Stimulated activated CD4-positive, alpha-beta T cell treated with anti-CD3 and anti-CD28 coated beads, Interleukin-1b, Interleukin-23, amount 100 ng/mL, for 24 hours (primary cell): ENCODE results near the gene BARHL2.
A peak's percentile ranks its signal among the peaks of the same experiment; 100 is the strongest.

Experiments used
- DNase-seq, 4 experiments: peaks; one replicate each; pipeline ENCODE4 v3.0.0-alpha.2; 2020; ENCODE audit warnings: low read depth in 4 of 4, low spot score in 1 of 4

The BARHL2 gene

GRCh38 chr1:90724926-90725656 is 8.0 kb upstream of the BARHL2 start:
- no peak for DNase-seq

GRCh38 chr1:90724361-90724760 is 7.3 kb upstream of the BARHL2 start:
- no peak for DNase-seq

GRCh38 chr1:90723590-90724108 is 6.5 kb upstream of the BARHL2 start:
- DNase-seq, result no peak

GRCh38 chr1:90722874-90723589 is 5.9 kb upstream of the BARHL2 start:
- no peak for DNase-seq

GRCh38 chr1:90721210-90722194 is 4.4 kb upstream of the BARHL2 start:
- DNase-seq, result peak in 1 of 4 experiments; percentile 32

- no peak for DNase-seq
Observed at GRCh38 chr1:90720145-90720636, 3.1 kb upstream of the BARHL2 start.

- DNase-seq, result no peak
Observed at GRCh38 chr1:90719330-90720144, 2.4 kb upstream of the BARHL2 start.

- no peak for DNase-seq
Observed at GRCh38 chr1:90718411-90719329, 1.6 kb upstream of the BARHL2 start.

- no peak for DNase-seq
Observed at GRCh38 chr1:90717665-90718410, 736 bp upstream of the BARHL2 start.

- DNase-seq, result no peak
Observed at GRCh38 chr1:90717356-90717664, 208 bp upstream of the BARHL2 start.

- no peak for DNase-seq
Observed at GRCh38 chr1:90716243-90716551, 905 bp downstream of the BARHL2 start.

GRCh38 chr1:90715309-90715708 is 1.8 kb downstream of the BARHL2 start:
- DNase-seq, result no peak

GRCh38 chr1:90714521-90714951 is 2.6 kb downstream of the BARHL2 start:
- DNase-seq, result no peak

- no peak for DNase-seq
Observed at GRCh38 chr1:90713741-90714509, 3.2 kb downstream of the BARHL2 start.

- no peak for DNase-seq
Observed at GRCh38 chr1:90712915-90713730, 4.0 kb downstream of the BARHL2 start.

- no peak for DNase-seq
Observed at GRCh38 chr1:90712153-90712856, 4.8 kb downstream of the BARHL2 start.

- no peak for DNase-seq
Observed at GRCh38 chr1:90711696-90712095, 5.4 kb downstream of the BARHL2 start.
